T47D (cell line): ENCODE measurements around the gene CLDN24.

ENCODE experiments used
- DNase-seq, 2 experiments: peaks; one replicate each; pipeline versions ENCODE4 v3.0.0 to v3.0.0-alpha.2; 2011 to 2012; ENCODE audit warnings: low read depth in 1 of 2, low spot score in 1 of 2
- JUND ChIP-seq: IDR thresholded peaks from 2 replicates; pipeline ENCODE4 v1.6.1; 2012; ENCODE audit warnings: low read depth
- in situ Hi-C: cut with HindIII; loops from 2 replicates; pipeline ENCODE4 v1.10.0; 2016; ENCODE audit warnings: low sequenced_read_pairs, low pct_unique_long_range_greater_than_20kb

The CLDN24 gene

GRCh38 chr4:183322326-183322725, at the start of gene CLDN24:
Gene CLDN24, minus strand, starts transcription at chr4:183322426. Its CDS starts 0 bp downstream, at chr4:183322426.
- no peak for TF ChIP-seq JUND
- DNase-seq: no peak
- in situ Hi-C loops: no loop called here

- TF ChIP-seq JUND: no peak
- in situ Hi-C loops: no loop called here
- no peak for DNase-seq
Measured at GRCh38 chr4:183370786-183371185, 48.6 kb upstream of the CLDN24 start.

GRCh38 chr4:183369073-183369472, 46.8 kb upstream of the CLDN24 start:
- in situ Hi-C loops: no loop called here
- no peak for DNase-seq
- no peak for TF ChIP-seq JUND

GRCh38 chr4:183366206-183366835, 44.1 kb upstream of the CLDN24 start:
- no peak for DNase-seq
- TF ChIP-seq JUND: no peak
- in situ Hi-C loops: no loop called here

- in situ Hi-C loops: no loop called here
- no peak for TF ChIP-seq JUND
- no peak for DNase-seq
Measured at GRCh38 chr4:183364025-183364424, 41.8 kb upstream of the CLDN24 start.

- in situ Hi-C loops: no loop called here
- no peak for DNase-seq
- no peak for TF ChIP-seq JUND
Measured at GRCh38 chr4:183362916-183363542, 40.8 kb upstream of the CLDN24 start.

GRCh38 chr4:183362036-183362435, 39.8 kb upstream of the CLDN24 start:
- in situ Hi-C loops: no loop called here
- DNase-seq: no peak
- no peak for TF ChIP-seq JUND

- in situ Hi-C loops: no loop called here
- no peak for DNase-seq
- no peak for TF ChIP-seq JUND
Measured at GRCh38 chr4:183360161-183360919, 38.1 kb upstream of the CLDN24 start.

- no peak for DNase-seq
- TF ChIP-seq JUND: no peak
- in situ Hi-C loops: no loop called here
Measured at GRCh38 chr4:183358215-183358755, 36.1 kb upstream of the CLDN24 start.

GRCh38 chr4:183356931-183357675, 34.9 kb upstream of the CLDN24 start:
- DNase-seq: no peak
- in situ Hi-C loops: no loop called here

GRCh38 chr4:183356173-183356830, 34.1 kb upstream of the CLDN24 start:
- TF ChIP-seq JUND: no peak
- DNase-seq: no peak
- in situ Hi-C loops: no loop called here

More at GRCh38 chr4:183356931-183357675, 34.9 kb upstream of the CLDN24 start:
- no peak for TF ChIP-seq JUND

GRCh38 chr4:183355405-183355804, 33.2 kb upstream of the CLDN24 start:
- no peak for DNase-seq
- in situ Hi-C loops: no loop called here
- TF ChIP-seq JUND: no peak
